Glutamatergic neuron (in vitro differentiated cells): ENCODE data around the gene PIGC. TPM values are rescaled to one million over a fixed set of nuclear protein-coding genes. Genes with fewer than 3 reads are reported as not detected.

Experiments used
- DNase-seq: peaks from one replicate; pipeline ENCODE4 v3.0.0; 2022
- H3K27ac Mint-ChIP-seq: one replicate; pipeline ENCODE4 v1.8.0; 2020; ENCODE audit warnings: mild to moderate bottlenecking, mixed read lengths, inconsistent platforms; ENCODE audit not compliant: unreplicated experiment
- H3K27me3 Mint-ChIP-seq: one replicate; pipeline ENCODE4 v1.8.0; 2020; ENCODE audit warnings: mild to moderate bottlenecking, moderate library complexity, mixed read lengths, inconsistent platforms; ENCODE audit not compliant: unreplicated experiment
- H3K36me3 Mint-ChIP-seq: one replicate; pipeline ENCODE4 v1.8.0; 2020; ENCODE audit warnings: mild to moderate bottlenecking, mixed read lengths, inconsistent platforms; ENCODE audit not compliant: unreplicated experiment
- H3K4me1 Mint-ChIP-seq: one replicate; pipeline ENCODE4 v1.8.0; 2020; ENCODE audit warnings: mild to moderate bottlenecking, low read depth, mixed read lengths, inconsistent platforms; ENCODE audit not compliant: unreplicated experiment
- H3K4me3 Mint-ChIP-seq: one replicate; pipeline ENCODE4 v1.8.0; 2020; ENCODE audit warnings: mild to moderate bottlenecking, mixed read lengths, inconsistent platforms; ENCODE audit not compliant: unreplicated experiment
- H3K9me3 Mint-ChIP-seq: one replicate; pipeline ENCODE4 v1.8.0; 2020; ENCODE audit warnings: mild to moderate bottlenecking, moderate library complexity, mixed read lengths, inconsistent platforms; ENCODE audit not compliant: unreplicated experiment
- total RNA-seq: library from RNA; stranded (reverse); fragmentation: NEBNext Ultra II Directional; extraction: Animal tissue kit (Norgen Biotek cat#: 25700); gene quantifications from one replicate; pipeline ENCODE4 v1.2.1, GENCODE V29; 2021; ENCODE audit not compliant: unreplicated experiment
- TF ChIP-seq, protein P1 (sequence below): fragments of 200-600 bp; sonication (generic); IDR thresholded peaks from one replicate; pipeline ENCODE4 v1.5.0; 2021; ENCODE audit not compliant: partially characterized antibody, unreplicated experiment

PIGC gene
- total RNA-seq, 1 donor from 2014 or later: 27.7 TPM

DNA sequence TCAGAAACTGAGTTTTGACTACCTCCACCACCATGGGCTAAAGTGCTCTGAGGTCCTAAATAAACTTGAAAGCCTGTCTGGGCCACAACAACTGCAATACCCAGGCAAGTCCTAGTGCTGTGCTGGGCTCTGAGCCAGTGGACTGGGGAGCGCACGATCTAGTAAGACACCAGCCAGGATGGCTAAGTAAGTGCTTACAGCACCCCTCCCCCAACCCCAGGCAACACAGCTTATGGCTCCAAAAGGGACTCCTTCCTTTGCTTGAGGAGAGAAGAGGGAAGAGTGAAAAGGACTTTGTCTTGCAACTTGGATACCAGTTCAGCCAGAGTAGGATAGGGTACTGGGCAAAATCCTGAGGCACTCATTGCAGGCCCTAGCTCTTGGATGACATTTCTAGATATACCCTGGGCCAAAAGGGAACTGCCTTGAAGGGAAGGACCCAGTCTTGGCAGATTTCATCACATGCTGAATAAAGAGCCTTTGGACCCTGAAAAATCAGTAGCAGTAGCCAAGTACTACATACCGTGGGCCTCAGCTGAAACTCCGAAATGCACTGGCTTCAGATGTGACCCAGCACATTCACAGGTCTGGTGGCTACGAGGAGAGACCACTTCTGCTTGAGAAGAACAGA, 21.8 kb downstream of the PIGC start:
- H3K4me1 Mint-ChIP-seq: no peaks in the 10 kb centered on the region
- DNase-seq: no peak
- H3K36me3 Mint-ChIP-seq: no peaks in the 10 kb centered on the region
- H3K9me3 Mint-ChIP-seq: no peaks in the 10 kb centered on the region
- TF ChIP-seq, protein P1, sequence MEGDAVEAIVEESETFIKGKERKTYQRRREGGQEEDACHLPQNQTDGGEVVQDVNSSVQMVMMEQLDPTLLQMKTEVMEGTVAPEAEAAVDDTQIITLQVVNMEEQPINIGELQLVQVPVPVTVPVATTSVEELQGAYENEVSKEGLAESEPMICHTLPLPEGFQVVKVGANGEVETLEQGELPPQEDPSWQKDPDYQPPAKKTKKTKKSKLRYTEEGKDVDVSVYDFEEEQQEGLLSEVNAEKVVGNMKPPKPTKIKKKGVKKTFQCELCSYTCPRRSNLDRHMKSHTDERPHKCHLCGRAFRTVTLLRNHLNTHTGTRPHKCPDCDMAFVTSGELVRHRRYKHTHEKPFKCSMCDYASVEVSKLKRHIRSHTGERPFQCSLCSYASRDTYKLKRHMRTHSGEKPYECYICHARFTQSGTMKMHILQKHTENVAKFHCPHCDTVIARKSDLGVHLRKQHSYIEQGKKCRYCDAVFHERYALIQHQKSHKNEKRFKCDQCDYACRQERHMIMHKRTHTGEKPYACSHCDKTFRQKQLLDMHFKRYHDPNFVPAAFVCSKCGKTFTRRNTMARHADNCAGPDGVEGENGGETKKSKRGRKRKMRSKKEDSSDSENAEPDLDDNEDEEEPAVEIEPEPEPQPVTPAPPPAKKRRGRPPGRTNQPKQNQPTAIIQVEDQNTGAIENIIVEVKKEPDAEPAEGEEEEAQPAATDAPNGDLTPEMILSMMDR: no peak
- H3K27me3 Mint-ChIP-seq: no peaks in the 10 kb centered on the region
- no peak overlapping the region for H3K27ac Mint-ChIP-seq
- H3K4me3 Mint-ChIP-seq: no peak overlapping the region

DNA sequence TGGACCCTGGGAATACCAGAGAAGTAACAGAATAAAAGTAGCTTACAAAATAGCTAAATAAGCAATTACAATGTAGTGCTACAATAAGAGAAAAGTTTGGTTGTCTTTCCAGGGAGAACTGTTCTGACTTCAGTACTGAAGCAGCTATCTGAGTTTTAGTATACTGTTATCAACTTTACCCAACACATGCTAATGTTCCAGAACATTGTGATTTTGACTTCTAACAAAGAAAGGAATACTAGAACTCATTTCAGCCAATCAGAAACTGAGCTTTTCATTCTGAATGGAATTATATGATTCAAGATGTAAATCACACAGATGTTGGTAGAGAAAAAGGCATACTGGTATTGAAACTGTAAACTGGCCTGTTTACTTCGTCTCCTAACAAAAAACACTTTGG, 23.5 kb downstream of the PIGC start, which contains the start of gene C1orf105:
Gene C1orf105, plus strand, starts transcription at position 301 of the 400 bp plus-strand sequence. CDS start 201 bp downstream, outside the sequence.
- TF ChIP-seq, protein P1: no peak
- no peak within 1 kb of the TSS for H3K27ac Mint-ChIP-seq
- no peaks in the 10 kb centered on the region for H3K36me3 Mint-ChIP-seq
- H3K4me1 Mint-ChIP-seq: no peaks in the 10 kb centered on the region
- H3K4me3 Mint-ChIP-seq: no peak within 1 kb of the TSS
- no peaks in the 10 kb centered on the region for H3K9me3 Mint-ChIP-seq
- no peaks in the 10 kb centered on the region for H3K27me3 Mint-ChIP-seq
- no peak for DNase-seq

DNA sequence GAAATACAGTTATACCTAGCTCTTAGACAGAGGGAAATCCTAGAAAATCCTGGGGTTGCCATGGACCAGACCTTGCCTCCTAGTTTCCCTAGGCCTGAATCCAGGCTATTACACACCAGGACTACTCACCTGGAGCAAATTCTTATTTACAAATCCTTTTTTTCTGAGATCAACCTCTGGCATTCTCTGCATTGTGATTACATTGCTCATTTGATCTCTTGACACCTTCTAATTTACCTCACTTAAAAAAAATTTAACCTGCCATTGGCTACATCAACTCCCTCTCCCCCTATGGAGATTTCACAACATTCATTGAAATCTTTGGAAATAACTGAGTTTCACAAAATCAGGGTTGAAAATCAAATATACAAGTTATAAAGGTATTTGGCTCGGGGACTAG, 26.3 kb downstream of the PIGC start:
- Mint-ChIP-seq H3K36me3 (no peaks in the 10 kb centered on the region), H3K4me1 (no peaks in the 10 kb centered on the region), H3K27ac (no peak overlapping the region), H3K9me3 (no peaks in the 10 kb centered on the region), H3K4me3 (no peak overlapping the region), H3K27me3 (no peaks in the 10 kb centered on the region)
- TF ChIP-seq, protein P1: no peak
- no peak for DNase-seq

DNA sequence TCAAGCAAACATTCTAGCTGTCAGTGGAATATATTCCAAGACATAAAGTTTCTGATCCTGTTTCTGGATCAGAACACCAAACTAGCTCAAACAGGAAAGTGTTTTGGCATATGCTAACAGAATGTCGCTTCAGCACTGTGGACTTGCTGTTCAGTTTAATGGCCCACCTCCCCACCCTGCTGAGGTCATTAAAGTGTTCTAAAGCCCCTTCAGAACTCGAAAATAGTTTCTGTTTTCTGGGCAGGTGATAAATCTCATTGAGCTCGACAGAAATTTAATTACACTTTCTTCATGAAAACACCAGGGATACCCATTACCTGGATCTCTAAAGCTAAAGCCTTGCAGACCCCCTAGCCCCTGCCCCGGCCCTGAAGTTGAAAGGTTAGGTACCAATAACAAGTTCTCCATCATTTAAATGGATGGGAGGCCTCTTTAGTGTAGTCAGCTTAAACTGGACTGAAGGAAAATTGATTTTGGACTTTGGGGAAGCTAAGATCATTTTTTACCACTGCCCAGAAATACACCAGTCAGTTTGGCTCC, 27.3 kb downstream of the PIGC start:
- no peak overlapping the region for H3K27ac Mint-ChIP-seq
- DNase-seq: no peak
- no peaks in the 10 kb centered on the region for H3K27me3 Mint-ChIP-seq
- no peaks in the 10 kb centered on the region for H3K9me3 Mint-ChIP-seq
- TF ChIP-seq, protein P1: no peak
- no peaks in the 10 kb centered on the region for H3K36me3 Mint-ChIP-seq
- H3K4me3 Mint-ChIP-seq: no peak overlapping the region
- no peaks in the 10 kb centered on the region for H3K4me1 Mint-ChIP-seq

DNA sequence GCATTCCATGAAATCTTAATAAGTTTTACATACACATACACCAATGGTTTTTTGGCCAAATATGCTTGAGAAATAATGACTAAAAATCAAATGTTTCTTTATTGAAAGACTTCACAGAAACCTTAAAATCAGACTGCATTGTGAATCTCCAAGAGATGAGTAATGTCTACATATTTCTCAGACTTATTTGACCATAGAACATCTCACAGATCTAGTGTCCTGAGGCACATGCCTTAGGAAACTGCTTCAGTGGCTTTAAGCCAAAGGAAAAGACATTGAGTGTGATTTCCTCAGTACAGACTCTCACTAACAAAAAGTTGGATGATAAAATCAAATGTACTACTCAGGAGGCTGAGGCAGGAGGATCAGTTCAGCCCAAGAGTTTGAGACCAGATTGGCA, 29.5 kb downstream of the PIGC start:
- no peaks in the 10 kb centered on the region for H3K4me1 Mint-ChIP-seq
- no peak overlapping the region for H3K27ac Mint-ChIP-seq
- no peak for DNase-seq
- H3K9me3 Mint-ChIP-seq: no peaks in the 10 kb centered on the region
- H3K36me3 Mint-ChIP-seq: no peaks in the 10 kb centered on the region
- TF ChIP-seq, protein P1: no peak
- H3K4me3 Mint-ChIP-seq: no peak overlapping the region
- H3K27me3 Mint-ChIP-seq: no peaks in the 10 kb centered on the region
